Stimulated activated CD4-positive, alpha-beta T cell treated with anti-CD3 and anti-CD28 coated beads, TNF-alpha, amount 100 ng/mL, for 48 hours (primary cell): ENCODE data around the gene MAP4K4.

Experiments
- DNase-seq, 3 donors: peaks; one replicate each; pipeline ENCODE4 v3.0.0-alpha.2; 2020; ENCODE audit warnings: low read depth in 3 of 3

MAP4K4 gene

GRCh38 chr2:101697124-101698013 is at the start of gene MAP4K4:
TSS of gene MAP4K4 (plus strand) at chr2:101697707. CDS start at chr2:101698081, 374 bp downstream.
- peak in 1 of 3 donors; percentile 67 for DNase-seq

- DNase-seq: no peak
These were observed 44.0 kb upstream of the MAP4K4 start for GRCh38 chr2:101653469-101653868.

DNA sequence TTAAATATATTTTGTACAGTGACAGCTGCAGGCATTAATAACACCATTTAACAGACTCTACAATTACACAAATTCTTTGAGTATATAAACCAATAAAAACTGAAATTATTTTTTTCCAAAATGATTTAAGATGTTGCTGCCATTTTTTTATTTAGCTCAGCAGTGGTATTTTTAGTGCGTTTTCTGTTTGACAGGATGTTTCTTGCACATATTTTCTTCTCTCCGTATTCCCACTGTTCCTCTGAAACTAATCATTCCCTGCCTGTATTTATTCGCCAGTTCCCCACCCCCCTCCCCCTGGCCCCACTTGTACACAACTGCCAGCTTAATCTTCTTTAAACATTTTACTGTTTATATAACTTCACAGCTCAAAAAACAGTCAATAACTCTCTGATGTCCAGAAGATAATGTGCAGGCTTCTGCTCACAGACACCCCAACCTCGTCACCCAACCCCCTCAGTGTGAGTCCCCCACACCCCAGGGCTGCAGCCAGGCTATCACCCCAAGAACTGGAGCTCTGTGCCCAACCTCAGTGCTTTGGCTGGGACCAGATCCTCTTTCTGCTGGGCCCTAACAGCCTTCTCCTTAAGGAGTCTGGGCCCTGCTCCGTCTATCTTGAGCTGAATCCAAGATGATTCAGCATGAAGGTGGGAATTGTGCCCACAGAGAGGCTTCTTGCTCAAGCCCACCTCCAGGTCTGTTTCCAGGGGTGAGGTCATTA is 41.6 kb upstream of the MAP4K4 start:
- DNase-seq: no peak

DNA sequence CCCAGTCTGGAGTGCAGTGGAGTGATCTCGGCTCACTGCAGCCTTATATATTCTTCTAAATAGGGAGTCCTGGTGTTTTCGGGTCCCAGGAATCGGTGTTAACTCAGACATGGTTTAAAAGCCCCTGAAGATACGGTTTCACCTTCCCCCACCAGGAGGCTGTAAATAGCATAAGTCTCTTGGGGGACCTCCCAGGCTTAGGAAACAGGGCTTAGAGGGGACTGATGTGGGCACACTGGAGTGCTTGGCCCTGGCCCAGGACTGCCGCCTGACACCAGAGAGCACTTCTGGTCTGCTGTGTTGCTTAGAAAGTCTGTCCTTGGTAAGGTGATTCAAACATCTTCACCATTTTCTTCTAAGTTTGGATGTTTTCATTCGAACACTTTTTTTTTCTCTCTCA is 39.7 kb upstream of the MAP4K4 start:
- DNase-seq: no peak

GRCh38 chr2:101658387-101658786 is 39.1 kb upstream of the MAP4K4 start:
- no peak for DNase-seq

DNA sequence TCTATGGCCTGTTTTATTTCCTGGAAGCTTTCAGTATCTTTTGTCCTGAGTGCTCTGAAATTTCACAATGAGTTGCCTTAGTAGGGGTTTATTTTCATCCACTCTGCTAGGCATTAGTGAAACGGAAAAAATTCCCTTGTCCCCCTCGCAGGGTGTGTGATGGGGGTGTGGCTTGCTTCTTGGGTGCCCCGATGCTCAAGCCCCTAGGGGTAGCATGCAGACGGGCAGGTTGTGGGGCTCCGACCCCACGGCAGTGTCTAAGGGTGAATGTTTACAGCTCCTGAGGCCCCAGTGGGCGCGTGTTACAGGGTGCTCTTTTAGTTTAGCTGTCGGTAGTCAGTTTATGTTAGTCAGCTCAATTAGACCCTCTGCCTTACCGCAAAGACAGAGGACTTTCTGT is 32.2 kb upstream of the MAP4K4 start:
- no peak for DNase-seq

GRCh38 chr2:101667823-101668222 is 29.7 kb upstream of the MAP4K4 start:
- no peak for DNase-seq

DNA sequence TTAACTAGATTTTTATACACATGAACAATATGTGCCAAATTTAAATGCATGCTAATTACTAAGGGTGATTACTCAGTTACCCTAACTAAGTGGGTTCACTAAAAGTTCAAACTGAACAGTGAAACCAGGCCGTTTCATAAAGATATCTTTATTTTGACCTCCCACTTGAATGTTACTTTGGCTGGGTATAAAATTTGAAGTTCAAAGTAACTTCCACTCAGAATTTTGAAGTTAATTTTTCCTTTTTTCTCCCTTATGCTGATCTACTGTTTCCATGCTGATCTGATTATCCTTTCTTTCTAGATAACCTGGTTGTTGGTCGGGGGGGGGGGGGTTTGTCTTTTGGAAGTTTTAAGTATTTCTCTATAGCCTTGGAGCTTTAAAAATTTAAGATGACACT is 25.5 kb upstream of the MAP4K4 start:
- DNase-seq: no peak

DNA sequence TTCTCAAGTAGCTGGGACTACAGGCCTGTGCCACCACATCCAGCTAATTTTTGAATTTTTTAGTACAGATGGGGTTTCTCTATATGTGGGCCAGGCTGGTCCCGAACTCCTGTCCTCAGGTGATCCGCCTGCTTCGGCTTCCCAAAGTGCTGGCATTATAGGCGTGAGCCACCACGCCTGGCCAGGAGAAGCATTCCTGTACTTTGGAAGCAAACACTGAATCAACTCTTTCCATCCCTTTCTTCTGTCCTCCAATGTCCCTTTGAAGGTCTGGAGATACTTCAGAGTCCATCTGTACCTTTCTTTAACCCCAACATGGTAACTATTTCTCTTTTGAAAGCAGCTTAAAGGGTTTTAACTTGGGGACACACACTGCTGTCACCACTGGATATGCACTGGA is 23.6 kb upstream of the MAP4K4 start:
- no peak for DNase-seq

- DNase-seq: no peak
These were observed 22.0 kb upstream of the MAP4K4 start for GRCh38 chr2:101675512-101675911.

DNA sequence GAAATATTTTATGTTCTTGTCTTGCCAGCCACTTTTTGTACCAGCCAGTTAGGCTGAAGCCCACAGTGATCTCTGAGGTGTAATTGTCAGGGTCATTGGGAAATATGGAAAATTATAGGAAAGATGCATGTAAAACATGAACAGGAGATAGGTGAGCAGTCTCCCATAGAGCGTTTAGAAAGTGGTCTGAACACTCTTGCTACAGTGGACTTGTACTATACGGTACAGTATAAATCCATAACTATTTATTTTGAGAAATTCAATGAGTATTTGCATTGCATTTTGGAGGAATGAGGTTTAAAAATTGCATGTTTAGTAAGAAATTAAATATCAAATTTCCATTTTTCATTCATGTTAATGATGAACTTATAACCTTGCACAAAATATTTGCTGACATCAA is 20.8 kb upstream of the MAP4K4 start:
- DNase-seq: no peak

- no peak for DNase-seq
These were observed 19.8 kb upstream of the MAP4K4 start for GRCh38 chr2:101677658-101678057.

- DNase-seq: no peak
These were observed 19.1 kb upstream of the MAP4K4 start for GRCh38 chr2:101678379-101678778.

DNA sequence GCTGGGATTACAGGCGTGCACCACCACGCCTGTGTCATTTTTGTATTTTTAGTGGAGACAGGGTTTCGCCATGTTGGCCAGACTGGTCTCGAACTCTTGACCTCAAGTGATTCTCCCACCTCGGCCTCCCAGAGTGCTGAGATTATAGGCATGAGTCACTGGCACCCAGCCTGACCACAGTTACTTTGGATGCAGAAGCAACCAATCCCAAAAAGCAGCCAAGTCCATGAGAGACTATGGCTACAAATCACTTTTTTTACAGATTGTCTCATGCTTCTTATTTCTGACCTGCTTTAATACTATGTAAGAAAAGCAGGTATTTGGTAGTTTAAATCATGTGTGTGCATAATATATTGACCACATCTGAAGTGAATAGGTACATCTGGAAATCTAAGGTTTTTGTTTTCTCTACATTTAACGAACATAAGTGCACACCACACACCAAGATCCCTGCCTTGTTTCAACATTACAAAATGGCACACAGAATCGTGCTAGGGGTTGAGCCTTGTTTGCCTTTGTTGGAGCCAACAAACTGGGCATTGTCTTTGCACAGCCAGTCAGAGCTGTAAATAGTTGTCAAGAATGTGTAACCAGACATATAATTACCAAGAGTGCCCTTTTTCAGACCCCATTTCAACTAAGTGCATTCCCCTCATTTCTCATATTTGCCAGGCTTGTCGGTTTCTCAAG is 18.3 kb upstream of the MAP4K4 start:
- no peak for DNase-seq

- no peak for DNase-seq
These were observed 17.6 kb upstream of the MAP4K4 start for GRCh38 chr2:101679801-101680487.

DNA sequence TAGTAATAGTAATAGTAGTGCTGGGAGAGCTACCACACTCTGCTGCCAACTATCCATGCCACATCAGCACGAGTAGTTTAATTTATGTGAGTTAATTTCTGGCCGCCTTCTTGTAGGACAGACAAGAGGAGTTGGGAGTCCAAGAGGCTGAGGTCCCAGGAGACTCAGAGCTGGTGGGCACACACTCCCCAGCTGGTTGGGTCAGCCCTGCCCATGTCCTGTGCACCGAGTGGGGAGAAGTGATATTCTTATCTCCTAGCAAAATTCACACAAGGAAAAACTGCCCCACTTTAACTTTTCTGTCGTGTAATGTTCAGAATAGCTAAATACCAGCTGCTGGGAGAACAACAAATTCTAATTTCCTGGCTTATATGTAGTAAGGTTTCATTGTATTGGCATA is 15.2 kb upstream of the MAP4K4 start:
- DNase-seq: no peak

GRCh38 chr2:101684313-101684712 is 13.2 kb upstream of the MAP4K4 start:
- DNase-seq: no peak

- no peak for DNase-seq
These were observed 9.2 kb upstream of the MAP4K4 start for GRCh38 chr2:101688261-101688660.

DNA sequence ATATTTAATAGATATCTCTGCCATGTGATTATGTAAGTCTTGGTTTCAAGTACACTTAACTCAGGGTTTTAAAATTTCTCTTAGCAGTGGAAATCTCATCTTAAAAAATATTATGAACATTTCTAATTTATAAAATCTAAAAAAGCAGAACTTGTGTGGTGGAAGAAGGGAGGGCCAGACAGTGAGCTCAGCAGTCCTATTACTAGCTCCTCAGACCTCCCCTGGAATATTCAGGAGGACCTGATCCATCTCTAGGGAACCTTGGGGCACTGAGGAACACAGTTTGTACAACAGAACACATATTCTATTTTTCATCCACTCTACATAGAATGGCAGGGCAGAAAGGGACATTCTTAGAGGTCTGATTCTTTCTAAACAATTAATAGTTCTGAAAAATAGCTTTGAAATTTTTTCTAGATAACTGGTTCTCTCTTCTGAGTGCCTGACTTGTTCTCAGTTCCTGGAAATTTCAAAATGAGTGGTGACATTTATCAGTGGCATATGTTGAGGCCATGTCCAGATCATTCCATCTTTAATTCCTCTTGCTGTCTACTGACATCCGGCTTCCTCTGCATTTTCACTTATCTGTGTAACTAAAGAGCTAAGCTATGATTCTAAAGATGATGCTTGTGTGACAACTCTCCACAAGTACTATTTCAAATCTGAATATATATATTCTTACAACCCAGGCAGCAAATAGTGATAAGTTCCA is 8.2 kb upstream of the MAP4K4 start:
- DNase-seq: no peak

GRCh38 chr2:101690547-101691152 is 6.9 kb upstream of the MAP4K4 start:
- DNase-seq: no peak

- DNase-seq: no peak
These were observed 5.5 kb upstream of the MAP4K4 start for GRCh38 chr2:101692041-101692440.
